Suprapubic skin (tissue), 3 donors: ENCODE measurements around the gene HYLS1.

Experiments
- CTCF ChIP-seq, 2 donors: fragments of 200-600 bp in 1 of 2; fragments of 450-650 bp in 1 of 2; sonication (generic) in 1 of 2; IDR thresholded peaks; one replicate each; pipeline ENCODE4 v1.5.1; 2016 to 2019; ENCODE audit warnings: antibody characterized with exemption in 2 of 2, mild to moderate bottlenecking in 1 of 2, moderate library complexity in 1 of 2
- POLR2A ChIP-seq, 2 donors: fragments of 450-650 bp; IDR thresholded peaks; one replicate each; pipeline ENCODE4 v1.6.1; 2017; ENCODE audit warnings: antibody characterized with exemption in 2 of 2, mild to moderate bottlenecking in 2 of 2, moderate library complexity in 2 of 2

GRCh38 chr11:125881291-125881690 is 6.2 kb upstream of the HYLS1 start:
- no peak for TF ChIP-seq CTCF (IDR thresholded peaks at IDR 0.05)
- no peak for TF ChIP-seq POLR2A (IDR thresholded peaks at IDR 0.05)
